ENCODE data around the gene C1orf167.

C1orf167 gene

DNA sequence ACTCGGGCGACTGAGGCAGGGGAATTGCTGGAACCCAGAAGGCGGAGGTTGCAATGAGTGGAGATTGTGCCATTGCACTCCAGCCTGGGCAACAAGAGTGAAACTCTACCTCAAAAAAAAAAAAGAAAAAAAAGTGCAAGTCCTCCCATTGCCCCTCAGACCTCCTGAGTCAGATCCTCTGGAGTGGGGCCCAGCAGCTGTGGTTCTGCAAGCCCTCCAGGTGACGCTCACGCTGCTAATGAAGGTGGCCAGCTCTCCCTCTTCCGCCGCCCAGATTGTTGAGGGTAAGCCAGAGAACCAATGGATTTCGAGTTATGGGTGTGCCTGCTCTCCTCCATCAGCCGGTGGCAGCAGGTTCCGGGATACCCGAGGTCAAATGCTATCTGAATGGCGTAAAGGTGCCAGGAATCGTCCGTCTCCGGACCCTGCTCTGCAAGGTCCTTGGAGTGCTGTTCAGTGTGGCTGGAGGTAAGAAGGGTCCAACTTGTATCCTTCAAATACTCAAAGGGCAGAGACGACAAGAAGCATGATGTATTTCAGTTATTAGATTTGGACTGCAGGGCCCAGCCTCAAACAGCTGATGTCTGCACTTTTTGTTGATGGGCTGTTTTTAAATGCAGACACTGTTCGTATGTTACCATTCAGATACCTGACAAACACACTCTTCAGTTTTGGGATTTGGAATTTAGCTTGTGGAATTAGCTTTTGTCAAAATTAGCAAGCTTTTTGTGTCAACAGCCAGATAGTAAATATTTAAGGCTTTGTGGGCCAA is 61.6 kb downstream of the C1orf167 start:
- Mint-ChIP-seq H3K9me3 (no peaks in the 10 kb centered on the region), H3K27ac (no peak overlapping the region), H3K4me3 (no peak overlapping the region), H3K27me3 (no peaks in the 10 kb centered on the region), H3K4me1 (ENCODE audit: low read depth) (no peaks in the 10 kb centered on the region), H3K36me3 (ENCODE audit: low read depth) (peaks cover 100% of the 10 kb centered on the region)
- intact Hi-C loops (cut with micrococcal nuclease), result no loop called here

DNA sequence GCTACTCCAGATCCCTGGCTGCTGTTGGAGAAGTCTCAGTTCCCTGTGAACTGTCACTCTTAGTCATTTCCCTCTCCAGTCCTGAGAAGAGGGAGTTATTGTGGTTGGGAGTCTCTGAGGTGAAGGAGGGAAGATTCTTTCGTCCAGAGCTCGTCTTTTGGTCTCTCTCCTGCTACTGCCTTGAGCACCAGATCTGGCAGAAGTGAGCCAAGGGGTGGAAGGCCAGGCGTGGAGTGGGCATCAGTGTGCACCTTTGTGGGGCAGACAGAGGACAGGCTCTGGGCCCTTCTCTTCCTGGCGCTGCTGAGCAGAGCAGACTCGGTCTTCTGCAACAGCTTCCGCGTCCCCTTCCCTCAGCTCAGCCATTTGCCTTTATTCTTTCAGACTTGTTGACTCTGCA is 63.1 kb downstream of the C1orf167 start:
- Mint-ChIP-seq H3K4me1 (ENCODE audit: low read depth) (no peaks in the 10 kb centered on the region), H3K27ac (no peak overlapping the region), H3K36me3 (ENCODE audit: low read depth) (peaks cover 100% of the 10 kb centered on the region), H3K27me3 (no peaks in the 10 kb centered on the region), H3K4me3 (no peak overlapping the region), H3K9me3 (no peaks in the 10 kb centered on the region)
- intact Hi-C loops (cut with micrococcal nuclease), result no loop called here

DNA sequence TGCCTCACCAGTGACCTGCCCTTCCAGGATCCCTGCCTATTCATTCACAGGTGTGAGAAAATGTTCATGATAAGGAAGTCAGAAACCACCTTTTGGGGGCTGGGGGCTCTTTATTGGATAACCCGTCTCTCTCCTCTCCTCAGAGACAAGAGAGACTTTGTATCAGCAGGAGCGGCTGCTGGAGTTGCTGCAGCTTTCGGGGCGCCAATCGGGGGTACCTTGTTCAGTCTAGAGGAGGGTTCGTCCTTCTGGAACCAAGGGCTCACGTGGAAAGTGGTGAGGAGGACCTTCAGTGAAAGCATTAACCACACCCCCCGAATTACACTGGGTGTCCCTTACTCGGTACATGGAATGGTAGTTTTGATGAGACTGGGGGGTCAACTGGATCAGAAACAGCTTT is 65.0 kb downstream of the C1orf167 start:
- H3K9me3 Mint-ChIP-seq, result no peaks in the 10 kb centered on the region
- H3K4me1 Mint-ChIP-seq (ENCODE audit: low read depth), result no peaks in the 10 kb centered on the region
- H3K27me3 Mint-ChIP-seq, result no peaks in the 10 kb centered on the region
- H3K27ac Mint-ChIP-seq, result no peak overlapping the region
- H3K36me3 Mint-ChIP-seq (ENCODE audit: low read depth), result peaks cover 100% of the 10 kb centered on the region
- intact Hi-C loops (cut with micrococcal nuclease), result no loop called here
- no peak overlapping the region for H3K4me3 Mint-ChIP-seq

DNA sequence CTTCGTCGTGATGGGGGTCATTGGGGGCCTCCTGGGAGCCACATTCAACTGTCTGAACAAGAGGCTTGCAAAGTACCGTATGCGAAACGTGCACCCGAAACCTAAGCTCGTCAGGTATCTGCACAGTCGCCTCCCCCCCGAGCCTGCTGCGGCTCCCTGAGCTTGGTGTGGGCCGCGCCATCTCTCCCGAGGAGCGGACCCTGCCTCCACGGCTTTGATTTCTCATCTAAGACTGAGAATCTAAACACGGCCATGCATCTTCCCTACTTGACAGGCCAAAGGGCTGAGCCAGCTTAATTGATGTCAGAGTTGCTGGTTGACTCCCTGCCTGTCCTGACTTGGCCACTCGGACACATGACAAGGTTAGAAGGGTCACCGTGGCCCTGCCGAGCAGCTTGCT is 66.5 kb downstream of the C1orf167 start:
- intact Hi-C loops (cut with micrococcal nuclease), result no loop called here
- peak overlapping the region; percentile 43 for H3K27ac Mint-ChIP-seq

DNA sequence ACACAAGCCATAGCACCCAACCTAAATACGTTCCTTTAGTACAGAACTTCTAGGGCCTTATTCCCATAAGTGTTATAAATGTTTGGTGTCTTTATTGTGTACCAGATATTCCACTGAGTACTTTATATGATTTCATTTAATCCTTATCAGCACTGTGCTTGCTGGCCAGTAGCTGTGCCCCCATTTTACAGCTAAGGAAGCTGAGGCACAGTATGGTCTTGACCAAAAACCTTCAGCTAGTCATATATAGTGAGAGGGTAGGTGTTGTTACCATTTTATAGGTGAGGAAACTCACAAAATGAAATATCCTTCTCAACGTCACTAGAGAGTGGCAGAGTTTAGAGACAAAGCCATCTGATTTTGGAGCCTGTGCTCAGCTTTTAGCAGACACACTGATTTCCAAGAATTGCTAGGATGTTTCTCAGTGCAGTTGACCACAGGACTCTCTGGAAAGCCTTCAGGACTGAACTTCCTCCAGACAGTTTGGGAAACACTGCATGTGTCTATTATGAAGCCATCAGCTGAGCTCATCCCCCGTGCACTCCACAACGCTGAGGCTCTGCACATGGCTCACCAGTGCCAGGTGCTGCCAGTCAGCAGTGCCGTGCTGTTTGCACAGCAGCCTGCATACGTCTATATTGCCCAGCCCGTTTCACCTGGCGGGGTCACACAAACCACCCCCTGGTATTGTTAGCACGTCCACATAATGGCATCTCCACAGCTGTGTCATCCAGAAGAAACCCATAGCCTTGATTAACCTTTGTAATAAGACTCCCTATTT is 70.1 kb downstream of the C1orf167 start:
- no peaks in the 10 kb centered on the region for H3K27me3 Mint-ChIP-seq
- H3K4me1 Mint-ChIP-seq (ENCODE audit: low read depth), result peaks cover 17% of the 10 kb centered on the region
- intact Hi-C loops (cut with micrococcal nuclease), result no loop called here
- no peaks in the 10 kb centered on the region for H3K9me3 Mint-ChIP-seq
- H3K36me3 Mint-ChIP-seq (ENCODE audit: low read depth), result peaks cover 100% of the 10 kb centered on the region
- H3K4me3 Mint-ChIP-seq, result no peak overlapping the region
- H3K27ac Mint-ChIP-seq, result peak overlapping the region; percentile 48

More for the DNA sequence above, 66.5 kb downstream of the C1orf167 start:
- no peaks in the 10 kb centered on the region for H3K27me3 Mint-ChIP-seq
- no peak overlapping the region for H3K4me3 Mint-ChIP-seq
- H3K36me3 Mint-ChIP-seq (ENCODE audit: low read depth), result peaks cover 100% of the 10 kb centered on the region
- H3K4me1 Mint-ChIP-seq (ENCODE audit: low read depth), result peaks cover 12% of the 10 kb centered on the region
- no peaks in the 10 kb centered on the region for H3K9me3 Mint-ChIP-seq

DNA sequence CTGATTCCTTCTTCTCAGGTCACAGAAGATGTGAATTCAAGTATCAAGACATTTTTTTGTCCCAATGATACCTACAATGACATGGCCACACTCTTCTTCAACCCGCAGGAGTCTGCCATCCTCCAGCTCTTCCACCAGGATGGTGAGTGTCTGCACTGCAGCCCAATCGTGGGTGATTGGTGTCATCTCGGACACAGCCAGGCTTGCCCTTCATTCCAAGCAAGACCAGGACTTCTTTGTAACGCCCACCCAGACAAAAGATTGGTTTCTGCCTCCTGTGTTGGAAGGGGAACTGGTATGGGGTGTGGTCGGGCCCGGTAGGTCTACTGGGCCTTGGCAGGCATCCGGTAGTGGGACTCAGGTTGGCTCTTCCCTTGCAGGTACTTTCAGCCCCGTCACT is 71.5 kb downstream of the C1orf167 start:
- Mint-ChIP-seq H3K4me1 (ENCODE audit: low read depth) (peaks cover 19% of the 10 kb centered on the region), H3K9me3 (no peaks in the 10 kb centered on the region), H3K4me3 (no peak overlapping the region), H3K27me3 (no peaks in the 10 kb centered on the region), H3K27ac (no peak overlapping the region), H3K36me3 (ENCODE audit: low read depth) (peaks cover 100% of the 10 kb centered on the region)
- intact Hi-C loops (cut with micrococcal nuclease), result no loop called here

DNA sequence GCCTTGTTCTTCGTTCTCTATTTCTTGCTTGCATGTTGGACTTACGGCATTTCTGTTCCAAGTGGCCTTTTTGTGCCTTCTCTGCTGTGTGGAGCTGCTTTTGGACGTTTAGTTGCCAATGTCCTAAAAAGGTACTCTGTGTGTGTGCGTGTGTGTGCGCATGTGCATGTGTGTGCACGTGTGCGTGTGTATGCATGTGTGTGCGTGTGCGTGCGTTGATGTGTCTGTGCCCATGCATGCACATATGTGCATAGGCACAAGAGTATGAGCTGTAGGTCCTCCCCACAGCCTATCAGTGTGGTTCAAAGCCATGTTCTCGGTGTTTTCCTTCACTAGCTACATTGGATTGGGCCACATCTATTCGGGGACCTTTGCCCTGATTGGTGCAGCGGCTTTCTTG is 71.9 kb downstream of the C1orf167 start:
- Mint-ChIP-seq H3K4me1 (ENCODE audit: low read depth) (peaks cover 22% of the 10 kb centered on the region), H3K4me3 (no peak overlapping the region), H3K36me3 (ENCODE audit: low read depth) (peaks cover 100% of the 10 kb centered on the region), H3K27ac (no peak overlapping the region), H3K9me3 (no peaks in the 10 kb centered on the region), H3K27me3 (no peaks in the 10 kb centered on the region)
- intact Hi-C loops (cut with micrococcal nuclease), result no loop called here

DNA sequence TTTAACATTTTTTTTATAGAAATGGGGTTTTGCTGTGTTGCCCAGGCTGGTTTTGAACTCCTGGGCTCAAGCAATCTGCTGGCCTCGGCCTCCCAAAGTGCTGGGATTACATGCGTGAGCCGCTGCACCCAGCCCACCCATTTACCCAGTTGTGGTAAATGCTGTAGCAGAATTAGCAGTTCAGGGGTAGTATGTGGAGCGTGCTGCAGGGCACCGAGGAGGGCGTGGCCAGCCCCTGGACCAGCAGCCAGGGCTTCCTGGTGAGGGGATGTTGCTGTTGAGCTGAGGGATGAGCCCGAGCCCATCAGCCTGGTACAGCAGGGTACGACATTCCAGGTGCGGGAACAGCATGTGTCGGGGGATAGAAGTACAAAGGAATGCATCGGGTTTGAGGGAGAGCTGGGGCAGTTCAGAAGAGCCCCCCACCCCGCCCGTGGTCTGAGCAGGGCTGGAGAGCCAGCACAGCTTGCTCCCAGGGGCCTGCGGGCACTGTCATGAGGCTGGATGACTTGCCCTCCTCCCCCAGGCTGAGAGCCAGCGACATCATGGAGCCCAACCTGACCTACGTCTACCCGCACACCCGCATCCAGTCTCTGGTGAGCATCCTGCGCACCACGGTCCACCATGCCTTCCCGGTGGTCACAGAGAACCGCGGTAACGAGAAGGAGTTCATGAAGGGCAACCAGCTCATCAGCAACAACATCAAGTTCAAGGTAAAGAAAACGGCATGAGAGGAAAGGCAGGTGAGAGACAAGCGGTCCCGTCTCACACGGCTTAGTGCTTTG is 73.6 kb downstream of the C1orf167 start:
- no peaks in the 10 kb centered on the region for H3K9me3 Mint-ChIP-seq
- intact Hi-C loops (cut with micrococcal nuclease), result no loop called here
- H3K4me1 Mint-ChIP-seq (ENCODE audit: low read depth), result peaks cover 27% of the 10 kb centered on the region
- H3K4me3 Mint-ChIP-seq, result no peak overlapping the region
- no peak overlapping the region for H3K27ac Mint-ChIP-seq
- no peaks in the 10 kb centered on the region for H3K27me3 Mint-ChIP-seq
- H3K36me3 Mint-ChIP-seq (ENCODE audit: low read depth), result peaks cover 100% of the 10 kb centered on the region

DNA sequence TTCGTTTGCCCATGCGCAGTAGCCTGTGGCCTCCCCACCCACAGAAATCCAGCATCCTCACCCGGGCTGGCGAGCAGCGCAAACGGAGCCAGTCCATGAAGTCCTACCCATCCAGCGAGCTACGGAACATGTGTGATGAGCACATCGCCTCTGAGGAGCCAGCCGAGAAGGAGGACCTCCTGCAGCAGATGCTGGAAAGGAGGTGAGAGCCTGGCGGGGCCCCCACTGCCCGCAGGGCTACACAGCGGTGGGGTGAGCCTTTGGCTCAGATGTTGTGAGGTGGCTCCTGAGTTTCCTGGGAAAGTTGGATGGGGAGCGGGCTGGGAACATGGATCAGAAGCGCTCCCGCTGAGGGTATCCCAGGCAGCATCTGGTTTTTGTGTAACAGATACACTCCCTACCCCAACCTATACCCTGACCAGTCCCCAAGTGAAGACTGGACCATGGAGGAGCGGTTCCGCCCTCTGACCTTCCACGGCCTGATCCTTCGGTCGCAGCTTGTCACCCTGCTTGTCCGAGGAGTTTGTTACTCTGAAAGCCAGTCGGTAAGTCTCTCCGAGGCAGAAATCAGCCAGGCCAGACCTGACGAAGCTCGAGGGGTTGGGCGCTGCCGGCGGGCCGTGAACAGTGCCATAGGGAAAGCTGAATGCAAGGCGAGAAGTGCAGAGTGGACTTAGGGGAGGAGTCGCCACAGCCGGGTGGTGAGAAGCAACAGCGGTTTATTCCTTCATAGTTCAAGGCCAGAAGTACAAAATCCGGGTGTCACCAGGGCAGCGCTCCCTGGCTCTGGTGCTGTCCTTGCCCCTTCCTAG is 75.2 kb downstream of the C1orf167 start:
- Mint-ChIP-seq H3K27ac (no peak overlapping the region), H3K4me1 (ENCODE audit: low read depth) (peaks cover 42% of the 10 kb centered on the region), H3K9me3 (no peaks in the 10 kb centered on the region), H3K27me3 (no peaks in the 10 kb centered on the region), H3K4me3 (no peak overlapping the region), H3K36me3 (ENCODE audit: low read depth) (peaks cover 100% of the 10 kb centered on the region)
- intact Hi-C loops (cut with micrococcal nuclease), result no loop called here

DNA sequence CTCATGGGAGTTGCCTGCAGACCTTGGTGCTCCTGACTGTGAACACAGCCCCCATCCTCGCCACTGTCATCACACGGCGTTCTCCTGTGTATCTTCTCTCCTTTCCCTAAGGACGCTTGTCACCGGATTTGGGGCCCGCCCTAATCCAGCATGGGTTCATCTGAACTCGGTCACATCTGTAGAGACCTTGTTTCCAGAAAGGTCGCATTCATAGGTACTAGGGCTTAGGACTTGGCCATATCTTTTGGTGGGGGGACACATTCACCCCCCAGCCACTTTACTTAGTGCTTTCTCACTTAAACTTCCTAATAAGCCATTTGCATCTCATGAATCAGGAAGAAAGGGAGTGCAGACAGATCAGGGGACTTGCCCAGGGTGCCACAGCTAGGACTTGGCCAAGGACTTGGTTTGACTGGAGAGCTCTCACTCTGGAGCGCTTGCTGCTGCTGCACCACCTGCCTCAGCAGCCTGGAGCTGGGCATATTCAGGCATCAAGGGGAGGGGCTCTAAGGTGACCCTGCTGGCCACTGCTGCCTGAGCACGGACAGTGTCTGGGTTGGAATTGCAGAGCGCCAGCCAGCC is 75.9 kb downstream of the C1orf167 start:
- intact Hi-C loops (cut with micrococcal nuclease), result loop anchor here (1.0 to 2.0 kb wide), 2 partner anchors 56 to 69 kb away; no protein-coding TSS in a partner anchor
- Mint-ChIP-seq H3K27me3 (no peaks in the 10 kb centered on the region), H3K4me3 (no peak overlapping the region), H3K4me1 (ENCODE audit: low read depth) (peaks cover 43% of the 10 kb centered on the region), H3K27ac (no peak overlapping the region), H3K9me3 (no peaks in the 10 kb centered on the region), H3K36me3 (ENCODE audit: low read depth) (peaks cover 100% of the 10 kb centered on the region)

DNA sequence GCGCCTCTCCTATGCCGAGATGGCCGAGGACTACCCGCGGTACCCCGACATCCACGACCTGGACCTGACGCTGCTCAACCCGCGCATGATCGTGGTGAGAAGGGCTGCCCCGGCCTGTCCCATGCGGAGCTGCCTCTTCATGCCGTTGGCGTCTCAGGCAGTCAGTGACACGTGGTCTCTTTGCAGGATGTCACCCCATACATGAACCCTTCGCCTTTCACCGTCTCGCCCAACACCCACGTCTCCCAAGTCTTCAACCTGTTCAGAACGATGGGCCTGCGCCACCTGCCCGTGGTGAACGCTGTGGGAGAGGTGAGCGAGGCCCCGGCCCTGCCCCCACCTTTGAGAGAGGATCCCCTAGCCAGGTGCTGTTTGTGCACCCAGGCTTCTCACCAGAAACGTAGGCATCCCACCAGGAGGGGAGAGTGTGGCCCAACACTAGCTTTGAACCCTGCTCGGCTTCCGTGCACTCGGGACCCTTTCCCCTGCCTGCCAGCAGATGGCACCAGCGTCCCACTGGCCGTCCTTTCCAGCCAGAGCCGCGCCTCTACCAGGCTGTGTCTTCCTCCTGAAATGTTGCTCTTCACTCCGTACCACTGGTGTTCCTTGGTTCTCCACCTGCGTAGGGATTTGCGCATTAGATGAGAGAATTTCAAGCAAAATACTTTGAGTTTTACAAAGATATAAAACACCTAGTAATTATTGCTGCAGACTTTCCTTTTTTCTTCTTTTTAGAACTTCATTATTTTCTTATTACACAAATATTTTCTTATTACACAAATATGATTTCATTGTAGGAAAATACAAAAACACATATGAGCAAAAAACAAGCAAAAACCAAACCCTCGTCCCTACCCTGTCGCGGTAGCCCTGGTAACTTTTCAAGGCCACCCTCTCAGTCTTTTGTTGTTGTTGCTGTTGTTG is 76.6 kb downstream of the C1orf167 start:
- peaks cover 45% of the 10 kb centered on the region for H3K4me1 Mint-ChIP-seq (ENCODE audit: low read depth)
- H3K27ac Mint-ChIP-seq, result peak overlapping the region; percentile 35
- intact Hi-C loops (cut with micrococcal nuclease), result loop anchor here (1.0 to 2.0 kb wide), 2 partner anchors 56 to 68 kb away; no protein-coding TSS in a partner anchor
- H3K27me3 Mint-ChIP-seq, result no peaks in the 10 kb centered on the region
- H3K9me3 Mint-ChIP-seq, result no peaks in the 10 kb centered on the region
- peaks cover 100% of the 10 kb centered on the region for H3K36me3 Mint-ChIP-seq (ENCODE audit: low read depth)
- H3K4me3 Mint-ChIP-seq, result no peak overlapping the region

Measured in dendritic cell treated with granulocyte-macrophage colony-stimulating factor and Interleukin-4, amounts not matched to agents 40 ng/mL and 50 ng/mL, for 4 days (primary cell).